Measurements from ENCODE around the gene DENND6A. TPM values are rescaled to one million over a fixed set of nuclear protein-coding genes. Genes with fewer than 3 reads are reported as not detected.
A peak's percentile ranks its signal among the peaks of the same experiment; 100 is the strongest.

The DENND6A gene
- total RNA-seq, 1 donor from 2014 or later = 25.9 TPM

DNA sequence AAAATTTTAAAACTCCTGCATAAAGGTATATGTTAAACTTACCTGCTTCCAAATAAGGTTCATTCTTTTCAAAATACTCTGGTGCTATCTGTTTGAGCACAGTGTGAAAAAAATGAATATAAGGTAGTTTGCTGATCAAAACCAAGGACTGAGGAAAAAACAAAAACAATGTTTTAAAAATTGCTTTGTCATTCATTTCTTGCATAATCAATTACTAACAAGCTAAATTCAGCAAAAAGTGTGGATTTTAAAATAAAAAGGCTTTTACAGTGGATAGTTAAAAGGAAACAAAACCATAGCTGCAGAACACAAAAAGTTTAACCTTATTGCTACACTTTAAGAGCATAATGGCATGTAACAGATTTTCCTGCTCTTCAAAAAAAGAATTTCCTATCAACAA, 31.5 kb downstream of the DENND6A start:
- no peaks in the 10 kb centered on the region for H3K4me1 ChIP-seq
- DNase-seq = no peak
- intact Hi-C loops (cut with DNase I) = no loop called here
- no peak overlapping the region for H3K4me3 ChIP-seq
- H3K27ac ChIP-seq = no peak overlapping the region
- ATAC-seq = no peak
- TF ChIP-seq, protein P1, sequence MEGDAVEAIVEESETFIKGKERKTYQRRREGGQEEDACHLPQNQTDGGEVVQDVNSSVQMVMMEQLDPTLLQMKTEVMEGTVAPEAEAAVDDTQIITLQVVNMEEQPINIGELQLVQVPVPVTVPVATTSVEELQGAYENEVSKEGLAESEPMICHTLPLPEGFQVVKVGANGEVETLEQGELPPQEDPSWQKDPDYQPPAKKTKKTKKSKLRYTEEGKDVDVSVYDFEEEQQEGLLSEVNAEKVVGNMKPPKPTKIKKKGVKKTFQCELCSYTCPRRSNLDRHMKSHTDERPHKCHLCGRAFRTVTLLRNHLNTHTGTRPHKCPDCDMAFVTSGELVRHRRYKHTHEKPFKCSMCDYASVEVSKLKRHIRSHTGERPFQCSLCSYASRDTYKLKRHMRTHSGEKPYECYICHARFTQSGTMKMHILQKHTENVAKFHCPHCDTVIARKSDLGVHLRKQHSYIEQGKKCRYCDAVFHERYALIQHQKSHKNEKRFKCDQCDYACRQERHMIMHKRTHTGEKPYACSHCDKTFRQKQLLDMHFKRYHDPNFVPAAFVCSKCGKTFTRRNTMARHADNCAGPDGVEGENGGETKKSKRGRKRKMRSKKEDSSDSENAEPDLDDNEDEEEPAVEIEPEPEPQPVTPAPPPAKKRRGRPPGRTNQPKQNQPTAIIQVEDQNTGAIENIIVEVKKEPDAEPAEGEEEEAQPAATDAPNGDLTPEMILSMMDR (IDR thresholded peaks at IDR 0.05) = no peak
- no peaks in the 10 kb centered on the region for H3K27me3 ChIP-seq
- no peaks in the 10 kb centered on the region for H3K9me3 ChIP-seq
- H3K36me3 ChIP-seq = peaks cover 86% of the 10 kb centered on the region

DNA sequence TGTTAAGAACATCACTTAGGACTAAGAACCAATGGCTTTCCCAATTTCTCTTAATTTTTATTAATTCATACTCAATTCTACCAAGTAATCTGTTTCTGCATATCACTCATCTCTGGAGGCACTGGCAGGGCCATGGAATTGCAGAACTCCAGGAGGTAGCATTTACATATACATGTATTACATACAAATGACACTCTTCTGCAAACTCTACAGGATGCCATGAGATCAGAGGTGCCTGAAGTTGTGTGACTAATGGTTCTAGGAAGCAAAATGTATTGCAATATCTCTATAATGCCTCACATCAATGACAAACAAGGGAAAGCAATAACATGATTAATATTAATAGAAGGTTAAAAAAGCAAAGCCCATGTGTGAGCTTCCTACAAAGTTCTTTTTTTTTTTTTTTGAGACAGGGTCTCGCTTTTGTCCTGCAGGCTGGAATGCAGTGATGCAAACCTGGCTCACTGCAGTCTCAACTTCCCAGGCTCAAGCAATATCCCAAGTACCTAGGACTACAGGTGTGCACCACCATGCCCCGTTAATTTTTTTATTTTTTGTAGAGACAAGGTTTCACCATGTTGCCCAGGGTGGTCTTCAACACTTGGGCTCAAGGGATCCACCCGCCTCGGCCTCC, 33.0 kb downstream of the DENND6A start:
- ATAC-seq (no peak), DNase-seq (no peak)
- Histone ChIP-seq H3K36me3 (peaks cover 86% of the 10 kb centered on the region), H3K9me3 (no peaks in the 10 kb centered on the region), H3K4me1 (no peaks in the 10 kb centered on the region), H3K4me3 (no peak overlapping the region), H3K27me3 (no peaks in the 10 kb centered on the region), H3K27ac (no peak overlapping the region)
- TF ChIP-seq, protein P1 (IDR thresholded peaks at IDR 0.05) = no peak
- intact Hi-C loops (cut with DNase I) = no loop called here

DNA sequence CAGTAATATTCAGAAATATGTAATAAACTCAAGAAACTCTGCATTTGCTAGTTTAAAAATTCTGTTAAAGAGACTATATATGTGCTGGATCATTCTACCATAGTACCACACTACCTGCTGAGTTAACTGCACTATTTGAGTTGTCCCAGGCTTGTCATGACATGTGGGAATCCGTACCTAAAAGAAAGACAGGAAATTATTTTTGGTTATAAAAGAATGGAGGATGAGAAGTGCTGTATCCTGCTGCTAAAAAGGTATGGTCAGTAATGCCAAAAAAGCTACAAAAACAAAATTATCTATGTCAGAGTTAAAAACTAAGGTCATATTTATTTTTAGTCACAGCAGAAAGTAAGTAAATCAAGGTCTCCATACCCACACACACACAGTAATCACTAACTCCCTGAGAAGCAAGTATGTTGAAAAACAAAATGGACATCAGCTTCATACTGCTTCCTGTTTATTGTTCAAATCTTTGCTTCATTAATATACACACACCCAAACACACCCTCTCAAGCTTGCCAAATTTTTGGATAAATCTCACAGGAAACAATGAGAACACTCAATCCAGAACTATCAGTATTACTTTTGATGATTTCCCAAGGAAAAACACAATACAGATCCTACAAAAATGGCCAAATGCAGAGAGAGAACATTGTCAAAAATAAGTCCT, 33.7 kb downstream of the DENND6A start:
- DNase-seq (no peak), ATAC-seq (no peak)
- Histone ChIP-seq H3K9me3 (no peaks in the 10 kb centered on the region), H3K36me3 (peaks cover 81% of the 10 kb centered on the region), H3K4me3 (no peak overlapping the region), H3K27ac (peak overlapping the region; percentile 37), H3K4me1 (no peaks in the 10 kb centered on the region), H3K27me3 (no peaks in the 10 kb centered on the region)
- TF ChIP-seq, protein P1 (IDR thresholded peaks at IDR 0.05) = no peak
- intact Hi-C loops (cut with DNase I) = no loop called here

DNA sequence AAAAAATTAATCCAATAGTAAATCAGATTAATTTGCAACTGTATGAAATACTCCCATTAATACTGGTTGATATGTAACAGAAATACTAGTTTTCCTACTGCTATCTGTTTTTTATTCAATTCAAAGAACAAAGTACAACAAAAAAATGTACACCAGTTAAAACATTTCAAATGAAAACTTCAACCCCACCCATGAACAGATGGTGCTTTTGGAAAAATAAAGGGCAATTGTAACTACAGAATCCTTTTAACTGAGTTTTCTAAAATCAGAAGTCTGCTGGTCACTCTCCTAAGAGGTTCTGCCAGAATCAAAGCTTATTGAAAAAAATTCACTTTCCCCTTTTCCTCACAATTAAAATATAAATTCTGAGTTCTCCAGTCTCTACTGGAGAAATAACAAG, 34.3 kb downstream of the DENND6A start:
- H3K27ac ChIP-seq = peak overlapping the region; percentile 37
- TF ChIP-seq, protein P1 (IDR thresholded peaks at IDR 0.05) = no peak
- H3K9me3 ChIP-seq = no peaks in the 10 kb centered on the region
- H3K27me3 ChIP-seq = no peaks in the 10 kb centered on the region
- peaks cover 80% of the 10 kb centered on the region for H3K36me3 ChIP-seq
- no peak for ATAC-seq
- H3K4me3 ChIP-seq = no peak overlapping the region
- intact Hi-C loops (cut with DNase I) = no loop called here
- no peaks in the 10 kb centered on the region for H3K4me1 ChIP-seq
- DNase-seq = no peak

DNA sequence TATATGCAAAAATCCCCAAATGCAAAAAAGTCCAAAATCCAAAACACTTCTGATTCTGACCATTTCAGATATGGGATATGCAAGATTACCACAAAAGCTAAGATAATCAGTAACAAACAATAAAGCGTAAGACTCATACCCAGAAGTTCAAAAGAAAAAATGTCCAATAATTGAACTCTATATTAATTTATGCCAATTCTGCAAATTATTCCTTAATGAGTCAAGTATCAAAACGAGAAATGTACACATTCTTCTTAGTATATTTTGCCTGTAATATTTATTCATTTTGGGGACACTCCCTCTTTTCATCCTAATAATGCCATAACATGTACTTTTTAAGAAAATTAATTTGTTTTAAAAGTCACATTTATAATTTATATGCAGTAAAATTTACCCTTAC, 37.1 kb downstream of the DENND6A start:
- Histone ChIP-seq H3K4me1 (no peaks in the 10 kb centered on the region), H3K9me3 (no peaks in the 10 kb centered on the region), H3K27me3 (no peaks in the 10 kb centered on the region), H3K4me3 (no peak overlapping the region), H3K36me3 (peaks cover 78% of the 10 kb centered on the region), H3K27ac (no peak overlapping the region)
- ATAC-seq (no peak), DNase-seq (no peak)
- TF ChIP-seq, protein P1 (IDR thresholded peaks at IDR 0.05) = no peak
- intact Hi-C loops (cut with DNase I) = no loop called here

Data from upper lobe of right lung (tissue), 1 donor.